ENCODE data around the gene CNTN5.
"Not testable (repeated sequence)": the region's sequence is repeated elsewhere in the genome, so short reads cannot be mapped to it uniquely, and the experiment has no call there.

The CNTN5 gene

DNA sequence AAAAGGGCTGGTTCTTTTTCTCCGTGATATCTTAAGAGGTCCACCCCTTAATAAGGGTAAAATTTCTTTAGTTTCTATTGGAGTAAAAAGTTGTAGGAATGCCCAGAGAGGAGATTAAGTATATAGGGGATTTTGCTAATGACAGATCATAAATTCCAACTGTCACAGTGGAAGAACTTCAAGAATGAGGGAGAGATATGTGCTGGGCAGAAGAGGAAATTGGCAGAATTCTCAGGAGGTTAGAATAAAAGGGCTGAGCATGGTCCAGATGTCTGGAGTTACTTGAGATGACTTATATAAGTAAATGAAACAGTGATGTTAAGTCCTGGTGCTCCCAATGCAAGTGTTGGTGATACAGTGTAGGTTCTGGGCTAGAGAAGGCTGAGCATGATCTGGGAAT, 1248.8 kb downstream of the CNTN5 start:
- no peak for DNase-seq

GRCh38 chr11:100273066-100273815, 1252.5 kb downstream of the CNTN5 start:
- no peak for DNase-seq

- DNase-seq = not testable (repeated sequence)
Observed at GRCh38 chr11:100274466-100274865, 1253.7 kb downstream of the CNTN5 start.

- no peak for DNase-seq
Observed at GRCh38 chr11:100294748-100295147, 1274.0 kb downstream of the CNTN5 start.

GRCh38 chr11:100296051-100296679, 1275.4 kb downstream of the CNTN5 start:
- DNase-seq = no peak

DNA sequence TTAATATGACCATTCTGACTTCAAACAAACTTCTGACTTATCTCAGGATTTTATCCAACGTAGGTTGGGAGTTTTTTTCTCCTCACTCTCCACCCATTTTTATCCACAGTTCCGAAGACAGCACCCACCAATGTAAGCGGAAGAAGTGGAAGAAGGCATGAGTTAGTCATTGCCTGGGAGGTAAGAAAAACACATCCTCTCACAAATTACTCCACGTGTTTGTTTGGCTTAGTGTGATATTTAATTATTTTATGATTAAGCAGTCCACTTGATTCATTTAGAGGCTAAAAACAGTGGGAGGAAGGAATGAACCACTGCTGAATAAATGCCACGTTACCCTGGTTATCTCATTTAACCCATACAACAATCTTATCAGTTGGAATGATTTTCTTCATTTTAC, 1276.8 kb downstream of the CNTN5 start:
- no peak for DNase-seq

DNA sequence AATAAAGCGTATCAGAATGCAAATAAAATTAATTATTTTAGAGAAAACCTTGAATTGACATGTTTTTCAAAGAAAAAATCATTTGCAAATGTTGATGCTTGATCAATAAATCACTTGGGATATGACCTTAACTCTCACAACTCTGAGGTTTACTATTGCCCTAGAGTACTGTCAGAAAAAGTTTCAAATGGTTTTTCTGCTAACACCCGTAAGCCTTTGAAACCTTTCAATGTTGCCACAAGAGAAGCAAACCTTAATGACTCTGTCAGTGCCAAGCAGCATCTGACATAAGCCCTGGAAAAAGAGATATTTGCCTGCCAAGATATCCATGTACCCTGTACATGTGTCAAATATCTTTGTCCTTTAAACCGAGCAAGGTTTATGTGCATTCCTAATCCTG, 1282.1 kb downstream of the CNTN5 start:
- DNase-seq = no peak

DNA sequence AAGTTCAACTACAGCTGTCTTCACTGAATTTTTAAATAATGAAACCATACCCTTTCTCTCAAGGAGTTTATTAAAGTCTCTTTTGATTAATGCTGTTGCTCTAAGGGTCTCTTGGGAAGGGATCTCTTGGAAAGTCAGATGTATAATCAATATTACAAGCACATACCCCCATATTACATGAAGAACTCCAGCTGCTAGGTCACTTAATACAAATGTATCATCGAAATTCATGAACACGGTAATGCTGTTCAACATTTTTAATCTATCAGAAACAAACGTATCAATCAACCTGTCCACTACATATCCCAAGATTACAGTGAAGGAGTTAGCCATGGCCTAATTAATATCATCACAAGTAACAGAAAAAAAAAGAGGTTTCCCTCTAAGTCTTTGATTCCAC, 1283.1 kb downstream of the CNTN5 start:
- no peak for DNase-seq

GRCh38 chr11:100308202-100308601, 1287.5 kb downstream of the CNTN5 start:
- DNase-seq = no peak

- no peak for DNase-seq
Observed at GRCh38 chr11:100315946-100316345, 1295.2 kb downstream of the CNTN5 start.

DNA sequence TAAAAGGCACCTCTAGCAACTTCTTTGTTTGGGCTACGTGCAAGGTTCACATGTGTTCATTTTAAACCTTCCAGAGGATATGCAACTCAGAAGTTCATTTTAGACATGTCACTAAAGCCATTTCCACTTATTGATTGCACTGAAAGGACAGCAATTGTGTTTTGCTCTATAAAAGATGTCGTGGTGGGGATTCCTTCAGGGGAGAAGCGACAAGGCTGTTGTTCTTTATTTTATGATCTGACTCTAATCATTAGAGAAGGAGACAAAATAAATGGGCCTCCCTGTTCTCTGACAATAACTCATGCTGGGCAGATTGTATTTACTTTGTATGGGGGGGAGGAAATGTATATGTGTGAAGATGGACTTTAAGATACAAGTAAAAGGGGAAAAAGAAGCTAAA, 1296.2 kb downstream of the CNTN5 start:
- no peak for DNase-seq

GRCh38 chr11:100319691-100320090, 1298.9 kb downstream of the CNTN5 start:
- no peak for DNase-seq

DNA sequence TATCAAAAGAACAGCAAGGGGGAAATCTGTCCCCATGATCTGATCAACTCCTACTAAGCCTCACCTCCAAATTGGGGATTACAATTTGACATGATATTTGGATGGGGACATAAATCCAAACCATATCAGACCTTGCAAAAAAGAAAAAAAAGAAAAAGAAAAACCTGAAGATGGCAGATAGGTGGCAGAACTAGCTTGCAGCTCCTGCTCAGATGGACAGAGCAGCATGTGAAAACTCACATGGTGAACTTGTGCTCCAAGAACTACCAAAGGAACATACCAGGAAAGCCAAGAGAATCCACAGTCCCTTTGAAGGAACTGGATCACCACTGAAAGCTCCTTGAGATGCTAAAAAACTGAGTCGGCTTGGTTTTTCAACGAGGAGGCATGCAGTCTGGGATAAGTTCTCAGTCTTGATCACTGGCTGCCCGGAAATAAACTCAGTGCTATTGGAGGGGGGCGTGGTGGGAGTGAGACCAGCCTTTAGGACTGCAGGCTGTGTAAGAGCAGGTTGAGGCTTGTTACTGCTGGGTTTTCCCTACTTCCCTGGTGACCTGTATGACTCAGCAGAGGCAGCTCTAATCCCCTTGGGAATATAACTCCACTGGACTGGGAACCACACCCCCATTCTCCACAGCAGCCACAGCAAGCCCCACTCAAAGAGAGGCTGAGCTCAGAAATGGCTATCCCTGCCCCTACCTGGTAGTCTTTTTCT, 1308.0 kb downstream of the CNTN5 start:
- DNase-seq = no peak

DNA sequence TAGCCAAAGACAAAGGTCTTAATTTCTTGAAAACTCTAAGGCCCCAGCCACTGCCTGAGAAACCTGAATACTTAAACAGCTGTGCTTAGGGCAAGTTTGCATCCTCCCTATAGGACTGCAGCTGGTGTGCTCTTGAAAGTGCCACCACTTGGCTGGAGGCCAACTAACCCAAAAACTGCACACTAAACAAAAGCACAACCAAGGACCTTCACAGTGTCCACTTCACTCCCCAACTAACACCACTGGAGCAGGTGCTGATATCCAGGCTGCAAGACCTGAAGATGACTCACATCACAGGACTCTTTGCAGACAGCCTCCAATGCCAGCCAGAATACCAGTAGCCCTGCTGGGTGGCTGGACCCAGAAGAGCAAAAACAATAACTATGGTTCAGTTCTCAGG, 1308.6 kb downstream of the CNTN5 start:
- DNase-seq = no peak

- no peak for DNase-seq
Observed at GRCh38 chr11:100336873-100337272, 1316.1 kb downstream of the CNTN5 start.

- no peak for DNase-seq
Observed at GRCh38 chr11:100338144-100338840, 1317.5 kb downstream of the CNTN5 start.

- no peak for DNase-seq
Observed at GRCh38 chr11:100340466-100341319, 1319.9 kb downstream of the CNTN5 start.

DNA sequence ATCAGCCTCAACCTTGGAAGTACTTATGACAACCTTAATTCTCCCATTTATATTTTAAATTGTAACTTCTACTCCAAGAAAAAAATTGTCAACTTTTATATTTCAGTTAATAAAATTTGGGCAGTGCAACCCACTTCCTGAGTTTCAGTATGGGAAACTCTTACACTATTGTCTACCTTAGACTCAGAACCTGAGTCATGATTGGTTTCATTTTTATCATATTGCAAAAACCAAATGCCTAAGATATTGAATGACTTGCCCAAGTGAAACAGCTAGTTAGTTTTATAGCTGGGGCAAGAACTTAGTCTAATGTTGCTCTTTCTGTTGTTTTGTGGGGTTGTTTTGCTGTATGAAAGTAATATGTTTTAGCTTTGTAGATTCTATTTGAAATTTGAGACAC, 1332.3 kb downstream of the CNTN5 start:
- DNase-seq = no peak

DNA sequence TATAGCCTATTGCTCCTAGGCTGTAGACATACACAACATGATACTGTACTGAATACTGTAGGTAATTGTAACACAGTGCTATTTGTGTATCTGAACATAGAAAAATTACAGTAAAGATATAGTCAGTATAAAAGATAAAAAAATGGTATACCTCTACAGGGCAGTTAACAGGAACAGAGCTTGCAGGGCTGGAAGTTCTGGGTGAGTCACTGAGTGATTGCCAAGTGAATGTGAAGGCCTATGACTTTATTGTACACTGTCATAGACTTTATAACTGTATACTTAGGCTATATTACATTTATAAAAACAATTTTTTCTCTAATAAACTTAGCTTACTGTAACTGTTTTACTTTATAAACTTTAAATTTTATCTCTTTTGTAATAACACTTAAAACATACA, 1334.0 kb downstream of the CNTN5 start:
- DNase-seq = no peak

- DNase-seq = no peak
Observed at GRCh38 chr11:100356035-100356434, 1335.3 kb downstream of the CNTN5 start.

DNA sequence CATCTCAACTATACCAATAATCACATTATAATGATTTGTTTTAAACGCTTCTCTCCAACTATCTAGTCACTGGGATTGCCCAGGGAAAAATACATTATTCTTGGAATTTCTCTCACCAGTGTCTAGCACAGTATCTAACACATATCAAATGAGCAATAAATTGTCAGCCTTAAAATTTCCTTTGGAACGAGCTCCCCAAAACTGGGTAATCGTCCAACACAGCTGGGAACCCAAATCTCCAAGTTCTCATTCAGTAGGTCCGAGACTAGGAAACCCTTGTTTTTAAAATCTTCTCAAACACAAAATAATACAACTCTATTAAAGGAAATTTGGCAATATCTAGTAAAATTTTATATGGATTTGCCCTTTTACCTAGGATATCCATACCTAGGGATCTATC, 1338.5 kb downstream of the CNTN5 start:
- no peak for DNase-seq

DNA sequence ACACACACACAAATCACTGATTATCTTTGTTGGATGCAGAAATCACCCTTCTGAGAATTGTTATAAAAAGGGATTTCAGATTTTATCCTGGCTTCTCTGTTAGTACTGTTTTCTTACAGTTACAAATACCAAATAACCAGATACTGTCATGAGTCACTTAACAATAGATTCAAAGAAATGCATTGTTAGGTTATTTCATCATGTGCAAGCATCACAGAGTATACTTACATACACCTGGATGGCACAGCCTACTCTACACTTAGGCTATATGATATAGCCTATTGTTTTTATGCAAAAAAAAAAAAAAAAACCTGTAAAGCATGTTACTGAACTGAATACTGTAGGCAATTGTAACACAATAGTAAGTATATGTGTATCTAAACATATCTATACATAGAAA, 1347.1 kb downstream of the CNTN5 start:
- no peak for DNase-seq
